Measurements from ENCODE around the gene NXN. TPM values are rescaled to one million over a fixed set of nuclear protein-coding genes. Genes with fewer than 3 reads are reported as not detected.

NXN gene
- total RNA-seq, 2 donors from 2014 or later = 124 to 201 TPM

- no peak overlapping the region for H3K9ac ChIP-seq (ENCODE audit: extremely low read depth, low read length, poor library complexity, severe bottlenecking)
- H3K36me3 Mint-ChIP-seq (ENCODE audit: low read depth) = peaks cover 59% of the 10 kb centered on the region
- WGBS, 2 experiments (ENCODE audit: insufficient coverage in 1 of 2, insufficient read length in 1 of 2) = 95 to 96% methylated on average over 5 to 9 of the region's 9 CpGs
- H3K36me3 ChIP-seq (ENCODE audit: control insufficient read depth, insufficient read depth, low read length) = peaks cover 74% of the 10 kb centered on the region
- H3K9me3 ChIP-seq (ENCODE audit: control insufficient read depth, low read length) = no peaks in the 10 kb centered on the region
- peak; percentile 47 for DNase-seq
- H3K4me3 ChIP-seq (ENCODE audit: low read length) = no peak overlapping the region
- H3K4me3 Mint-ChIP-seq = no peak overlapping the region
- no peaks in the 10 kb centered on the region for H3K27me3 ChIP-seq (ENCODE audit: control insufficient read depth, insufficient read depth, low read length, poor library complexity, severe bottlenecking)
- H3K4me1 ChIP-seq (ENCODE audit: control insufficient read depth, insufficient read depth, low read length) = no peaks in the 10 kb centered on the region
- no peaks in the 10 kb centered on the region for H3K9me3 Mint-ChIP-seq
- peak overlapping the region; percentile 76 for H3K27ac Mint-ChIP-seq
- H3K27ac ChIP-seq (ENCODE audit: low read depth, low read length) = no peak overlapping the region
- TF ChIP-seq CTCF (conservative IDR thresholded peaks at IDR 0.05) = no peak
- H3K4me1 Mint-ChIP-seq = peaks cover 15% of the 10 kb centered on the region
- H3K27me3 Mint-ChIP-seq (ENCODE audit: insufficient read depth) = no peaks in the 10 kb centered on the region
Observed at GRCh38 chr17:795721-796120, 183.9 kb downstream of the NXN start.

GRCh38 chr17:795276-795675 lies 184.3 kb downstream of the NXN start:
- no peak overlapping the region for H3K9ac ChIP-seq (ENCODE audit: extremely low read depth, low read length, poor library complexity, severe bottlenecking)
- Mint-ChIP-seq H3K9me3 (no peaks in the 10 kb centered on the region), H3K4me1 (peaks cover 15% of the 10 kb centered on the region), H3K27me3 (ENCODE audit: insufficient read depth) (no peaks in the 10 kb centered on the region), H3K27ac (peak overlapping the region; percentile 76), H3K4me3 (no peak overlapping the region), H3K36me3 (ENCODE audit: low read depth) (peaks cover 59% of the 10 kb centered on the region)
- H3K27ac ChIP-seq (ENCODE audit: low read depth, low read length) = no peak overlapping the region
- no peak overlapping the region for H3K4me3 ChIP-seq (ENCODE audit: low read length)
- TF ChIP-seq CTCF (conservative IDR thresholded peaks at IDR 0.05) = no peak
- no peak for DNase-seq
- no peaks in the 10 kb centered on the region for H3K27me3 ChIP-seq (ENCODE audit: control insufficient read depth, insufficient read depth, low read length, poor library complexity, severe bottlenecking)
- no peaks in the 10 kb centered on the region for H3K4me1 ChIP-seq (ENCODE audit: control insufficient read depth, insufficient read depth, low read length)
- peaks cover 70% of the 10 kb centered on the region for H3K36me3 ChIP-seq (ENCODE audit: control insufficient read depth, insufficient read depth, low read length)
- WGBS, 2 experiments (ENCODE audit: insufficient coverage in 1 of 2, insufficient read length in 1 of 2) = 94 to 96% methylated on average over 5 to 14 of the region's 14 CpGs
- H3K9me3 ChIP-seq (ENCODE audit: control insufficient read depth, low read length) = no peaks in the 10 kb centered on the region

GRCh38 chr17:794876-795275 lies 184.7 kb downstream of the NXN start:
- Histone ChIP-seq H3K36me3 (ENCODE audit: control insufficient read depth, insufficient read depth, low read length) (peaks cover 66% of the 10 kb centered on the region), H3K9ac (ENCODE audit: extremely low read depth, low read length, poor library complexity, severe bottlenecking) (no peak overlapping the region)
- H3K27ac Mint-ChIP-seq = peak overlapping the region; percentile 69

More at GRCh38 chr17:794876-795275, 184.7 kb downstream of the NXN start:
- H3K4me1 Mint-ChIP-seq = peaks cover 17% of the 10 kb centered on the region
- H3K9me3 Mint-ChIP-seq = no peaks in the 10 kb centered on the region
- no peaks in the 10 kb centered on the region for H3K27me3 Mint-ChIP-seq (ENCODE audit: insufficient read depth)
- TF ChIP-seq CTCF (conservative IDR thresholded peaks at IDR 0.05) = peak; percentile 88
- H3K4me3 Mint-ChIP-seq = no peak overlapping the region
- H3K4me3 ChIP-seq (ENCODE audit: low read length) = no peak overlapping the region
- no peaks in the 10 kb centered on the region for H3K4me1 ChIP-seq (ENCODE audit: control insufficient read depth, insufficient read depth, low read length)
- no peaks in the 10 kb centered on the region for H3K9me3 ChIP-seq (ENCODE audit: control insufficient read depth, low read length)
- WGBS, 2 experiments (ENCODE audit: insufficient coverage in 1 of 2, insufficient read length in 1 of 2) = 47 to 53% methylated on average over 15 to 18 of the region's 18 CpGs
- DNase-seq = peak; percentile 96
- peak overlapping the region; percentile 52 for H3K27ac ChIP-seq (ENCODE audit: low read depth, low read length)
- no peaks in the 10 kb centered on the region for H3K27me3 ChIP-seq (ENCODE audit: control insufficient read depth, insufficient read depth, low read length, poor library complexity, severe bottlenecking)
- peaks cover 58% of the 10 kb centered on the region for H3K36me3 Mint-ChIP-seq (ENCODE audit: low read depth)
